Glutamatergic neuron (in vitro differentiated cells): Measurements from ENCODE around the gene PDE1A. TPM values are rescaled to one million over a fixed set of nuclear protein-coding genes. Genes with fewer than 3 reads are reported as not detected.

Experiments used
- DNase-seq: peaks from one replicate; pipeline ENCODE4 v3.0.0; 2022
- H3K27ac Mint-ChIP-seq: one replicate; pipeline ENCODE4 v1.8.0; 2020; ENCODE audit warnings: mild to moderate bottlenecking, mixed read lengths, inconsistent platforms; ENCODE audit not compliant: unreplicated experiment
- H3K27me3 Mint-ChIP-seq: one replicate; pipeline ENCODE4 v1.8.0; 2020; ENCODE audit warnings: mild to moderate bottlenecking, moderate library complexity, mixed read lengths, inconsistent platforms; ENCODE audit not compliant: unreplicated experiment
- H3K36me3 Mint-ChIP-seq: one replicate; pipeline ENCODE4 v1.8.0; 2020; ENCODE audit warnings: mild to moderate bottlenecking, mixed read lengths, inconsistent platforms; ENCODE audit not compliant: unreplicated experiment
- H3K4me1 Mint-ChIP-seq: one replicate; pipeline ENCODE4 v1.8.0; 2020; ENCODE audit warnings: mild to moderate bottlenecking, low read depth, mixed read lengths, inconsistent platforms; ENCODE audit not compliant: unreplicated experiment
- H3K4me3 Mint-ChIP-seq: one replicate; pipeline ENCODE4 v1.8.0; 2020; ENCODE audit warnings: mild to moderate bottlenecking, mixed read lengths, inconsistent platforms; ENCODE audit not compliant: unreplicated experiment
- H3K9me3 Mint-ChIP-seq: one replicate; pipeline ENCODE4 v1.8.0; 2020; ENCODE audit warnings: mild to moderate bottlenecking, moderate library complexity, mixed read lengths, inconsistent platforms; ENCODE audit not compliant: unreplicated experiment
- CTCF ChIP-seq: fragments of 200-600 bp; sonication (generic); IDR thresholded peaks from one replicate; pipeline ENCODE4 v1.5.0; 2021; ENCODE audit not compliant: partially characterized antibody, unreplicated experiment
- total RNA-seq: library from RNA; stranded (reverse); fragmentation: NEBNext Ultra II Directional; extraction: Animal tissue kit (Norgen Biotek cat#: 25700); gene quantifications from one replicate; pipeline ENCODE4 v1.2.1, GENCODE V29; 2021; ENCODE audit not compliant: unreplicated experiment

PDE1A gene
- total RNA-seq, 1 donor from 2014 or later, result 4.2 TPM

DNA sequence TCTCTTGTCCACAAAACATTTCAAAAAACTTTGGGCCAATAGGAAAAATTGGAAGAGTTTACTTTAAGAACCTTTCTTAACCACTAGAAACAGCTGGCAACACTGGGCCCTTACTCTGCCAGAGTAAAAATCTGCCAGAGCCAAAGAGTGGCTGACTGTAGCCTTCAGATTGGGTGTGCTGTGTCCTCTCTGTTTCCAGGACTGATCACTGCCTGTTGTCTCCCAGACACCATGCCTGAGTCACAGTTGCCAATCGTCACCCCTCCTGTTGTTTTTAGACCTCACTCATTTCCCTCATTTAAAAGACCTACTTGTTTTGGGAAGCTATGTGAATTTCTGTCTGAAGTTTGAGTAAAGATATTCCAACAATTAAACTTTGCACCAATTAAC, 282.1 kb downstream of the PDE1A start:
- Mint-ChIP-seq H3K9me3 (no peaks in the 10 kb centered on the region), H3K4me1 (peaks cover 2% of the 10 kb centered on the region), H3K27ac (no peak overlapping the region), H3K4me3 (no peak overlapping the region), H3K27me3 (no peaks in the 10 kb centered on the region), H3K36me3 (no peaks in the 10 kb centered on the region)
- no peak for TF ChIP-seq CTCF
- DNase-seq, result no peak

GRCh38 chr2:182144041-182144775, 282.6 kb downstream of the PDE1A start:
- Mint-ChIP-seq H3K27ac (no peak overlapping the region), H3K36me3 (no peaks in the 10 kb centered on the region), H3K4me3 (no peak overlapping the region), H3K27me3 (no peaks in the 10 kb centered on the region), H3K9me3 (no peaks in the 10 kb centered on the region), H3K4me1 (peaks cover 2% of the 10 kb centered on the region)
- TF ChIP-seq CTCF, result no peak
- no peak for DNase-seq

GRCh38 chr2:182142062-182142461, 284.8 kb downstream of the PDE1A start:
- no peaks in the 10 kb centered on the region for H3K36me3 Mint-ChIP-seq
- no peaks in the 10 kb centered on the region for H3K27me3 Mint-ChIP-seq
- H3K9me3 Mint-ChIP-seq, result no peaks in the 10 kb centered on the region
- TF ChIP-seq CTCF, result no peak
- no peak for DNase-seq
- H3K4me1 Mint-ChIP-seq, result peaks cover 2% of the 10 kb centered on the region
- H3K4me3 Mint-ChIP-seq, result no peak overlapping the region
- H3K27ac Mint-ChIP-seq, result no peak overlapping the region

- no peak for TF ChIP-seq CTCF
- Mint-ChIP-seq H3K27me3 (no peaks in the 10 kb centered on the region), H3K27ac (no peak overlapping the region), H3K4me1 (no peaks in the 10 kb centered on the region), H3K36me3 (no peaks in the 10 kb centered on the region), H3K4me3 (no peak overlapping the region), H3K9me3 (no peaks in the 10 kb centered on the region)
- no peak for DNase-seq
Measured at GRCh38 chr2:182134201-182134600, 292.6 kb downstream of the PDE1A start.

DNA sequence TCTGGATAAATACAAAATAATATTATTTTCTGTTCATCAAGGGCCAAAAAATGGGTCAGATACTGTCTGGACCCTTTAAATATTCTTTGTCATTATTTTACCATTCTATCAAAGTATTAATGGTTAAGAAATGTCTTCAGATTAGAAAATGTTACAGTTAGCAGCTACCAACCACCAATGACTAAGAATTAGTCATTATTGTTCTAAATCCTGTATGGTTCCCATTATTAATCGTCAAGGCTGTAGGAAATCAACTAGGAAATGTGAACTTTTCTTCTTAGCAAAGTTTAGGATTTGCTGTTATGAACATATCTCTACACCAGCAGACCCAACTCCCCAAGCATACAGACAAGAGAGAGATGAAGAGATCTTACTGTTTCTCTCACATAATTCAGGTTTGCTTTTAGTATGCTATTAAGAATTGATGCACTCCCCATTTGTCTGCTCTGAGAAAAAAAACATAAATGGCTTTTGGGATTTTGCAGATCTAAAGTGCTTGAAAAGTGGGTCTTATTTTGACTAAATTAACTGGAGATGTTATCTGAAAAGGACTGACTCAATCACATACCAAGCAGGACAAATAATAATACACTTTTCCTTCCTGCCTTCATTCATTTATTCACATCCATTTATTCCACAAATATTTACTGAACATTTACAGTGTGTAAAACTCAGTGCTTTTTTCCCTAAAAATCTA, 293.5 kb downstream of the PDE1A start:
- TF ChIP-seq CTCF, result no peak
- no peak for DNase-seq
- Mint-ChIP-seq H3K27me3 (no peaks in the 10 kb centered on the region), H3K9me3 (no peaks in the 10 kb centered on the region), H3K4me3 (no peak overlapping the region), H3K4me1 (no peaks in the 10 kb centered on the region), H3K27ac (no peak overlapping the region), H3K36me3 (no peaks in the 10 kb centered on the region)
